ENCODE measurements around the gene NAAA.
"Not testable (repeated sequence)": the region's sequence is repeated elsewhere in the genome, so short reads cannot be mapped to it uniquely, and the experiment has no call there.

The NAAA gene

DNA sequence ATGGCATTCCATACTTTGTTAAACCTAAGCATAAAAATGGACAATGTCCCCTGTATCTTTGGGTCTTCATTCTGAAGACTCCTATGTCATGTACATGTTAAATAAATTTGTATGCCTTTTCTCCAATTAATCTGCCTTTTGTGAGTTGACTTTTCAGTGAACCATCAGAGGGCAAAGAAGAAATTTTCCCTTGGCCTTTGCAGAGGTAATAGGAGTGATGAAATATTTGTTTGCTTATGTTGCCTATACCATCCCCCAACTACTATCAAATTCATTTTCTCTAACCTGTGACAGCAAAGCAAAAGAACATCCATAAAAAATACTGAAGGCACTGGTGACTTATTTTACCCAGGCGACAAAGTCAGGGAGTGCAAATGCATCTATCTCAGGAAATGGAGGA is 18.2 kb downstream of the NAAA start:
- Histone ChIP-seq H3K9ac (ENCODE audit: insufficient read length) (no peak overlapping the region), H3K36me3 (ENCODE audit: insufficient read depth, low read length) (peaks cover 19% of the 10 kb centered on the region), H3K4me3 (no peak overlapping the region), H3K9me3 (ENCODE audit: low read depth, low read length) (no peaks in the 10 kb centered on the region), H3K27ac (no peak overlapping the region)
- TF ChIP-seq FOXP2 (optimal IDR thresholded peaks at IDR 0.05; ENCODE audit: control extremely low read depth, extremely low read length, insufficient read depth), result no peak
- no peak for TF ChIP-seq EZH2 (IDR thresholded peaks at IDR 0.05)
- no peak for TF ChIP-seq POLR2AphosphoS5 (IDR thresholded peaks at IDR 0.05; ENCODE audit: borderline replicate concordance, low read depth, low read length)
- no peak for DNase-seq (ENCODE audit: low read depth, low spot score)

GRCh38 chr4:75921910-75922309 is 18.9 kb downstream of the NAAA start:
- TF ChIP-seq FOXP2 (optimal IDR thresholded peaks at IDR 0.05; ENCODE audit: control extremely low read depth, extremely low read length, insufficient read depth), result no peak
- no peak for TF ChIP-seq EZH2 (IDR thresholded peaks at IDR 0.05)
- no peak for TF ChIP-seq POLR2AphosphoS5 (IDR thresholded peaks at IDR 0.05; ENCODE audit: borderline replicate concordance, low read depth, low read length)
- DNase-seq (ENCODE audit: low read depth, low spot score), result no peak
- H3K9ac ChIP-seq (ENCODE audit: insufficient read length), result no peak overlapping the region
- H3K4me3 ChIP-seq, result no peak overlapping the region
- peaks cover 19% of the 10 kb centered on the region for H3K36me3 ChIP-seq (ENCODE audit: insufficient read depth, low read length)
- no peak overlapping the region for H3K27ac ChIP-seq
- H3K9me3 ChIP-seq (ENCODE audit: low read depth, low read length), result no peaks in the 10 kb centered on the region

DNA sequence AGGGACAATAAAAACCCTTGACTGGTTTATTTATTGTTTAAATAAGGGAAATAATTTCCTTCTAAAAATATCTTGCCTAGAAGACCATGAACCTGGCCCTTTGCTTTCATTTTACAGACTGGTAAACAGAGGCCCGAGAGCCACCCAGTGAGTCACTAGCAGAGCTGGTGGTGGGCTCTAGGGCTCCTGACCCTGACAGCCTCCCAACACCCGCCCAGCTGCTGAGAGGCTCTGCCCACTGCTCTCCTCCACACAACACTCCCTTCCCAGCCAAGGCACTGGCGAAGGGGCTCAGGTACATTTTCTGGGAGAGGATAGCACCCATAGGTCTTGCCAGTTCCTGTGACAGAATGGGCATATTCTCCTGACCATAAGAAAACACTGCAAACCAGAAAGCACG is 20.5 kb downstream of the NAAA start:
- no peak overlapping the region for H3K27ac ChIP-seq

GRCh38 chr4:75919920-75920319 is 20.9 kb downstream of the NAAA start:
- Histone ChIP-seq H3K4me3 (no peak overlapping the region), H3K9me3 (ENCODE audit: low read depth, low read length) (no peaks in the 10 kb centered on the region), H3K27ac (no peak overlapping the region), H3K36me3 (ENCODE audit: insufficient read depth, low read length) (peaks cover 15% of the 10 kb centered on the region), H3K9ac (ENCODE audit: insufficient read length) (no peak overlapping the region)
- TF ChIP-seq FOXP2 (optimal IDR thresholded peaks at IDR 0.05; ENCODE audit: control extremely low read depth, extremely low read length, insufficient read depth), result no peak
- TF ChIP-seq POLR2AphosphoS5 (IDR thresholded peaks at IDR 0.05; ENCODE audit: borderline replicate concordance, low read depth, low read length), result no peak
- no peak for TF ChIP-seq EZH2 (IDR thresholded peaks at IDR 0.05)
- DNase-seq (ENCODE audit: low read depth, low spot score), result no peak

More for the DNA sequence above, 20.5 kb downstream of the NAAA start:
- TF ChIP-seq EZH2 (IDR thresholded peaks at IDR 0.05), result no peak
- no peak for TF ChIP-seq FOXP2 (optimal IDR thresholded peaks at IDR 0.05; ENCODE audit: control extremely low read depth, extremely low read length, insufficient read depth)
- no peak for TF ChIP-seq POLR2AphosphoS5 (IDR thresholded peaks at IDR 0.05; ENCODE audit: borderline replicate concordance, low read depth, low read length)
- H3K9ac ChIP-seq (ENCODE audit: insufficient read length), result no peak overlapping the region
- no peaks in the 10 kb centered on the region for H3K9me3 ChIP-seq (ENCODE audit: low read depth, low read length)
- no peak for DNase-seq (ENCODE audit: low read depth, low spot score)
- H3K36me3 ChIP-seq (ENCODE audit: insufficient read depth, low read length), result peaks cover 15% of the 10 kb centered on the region
- H3K4me3 ChIP-seq, result no peak overlapping the region

DNA sequence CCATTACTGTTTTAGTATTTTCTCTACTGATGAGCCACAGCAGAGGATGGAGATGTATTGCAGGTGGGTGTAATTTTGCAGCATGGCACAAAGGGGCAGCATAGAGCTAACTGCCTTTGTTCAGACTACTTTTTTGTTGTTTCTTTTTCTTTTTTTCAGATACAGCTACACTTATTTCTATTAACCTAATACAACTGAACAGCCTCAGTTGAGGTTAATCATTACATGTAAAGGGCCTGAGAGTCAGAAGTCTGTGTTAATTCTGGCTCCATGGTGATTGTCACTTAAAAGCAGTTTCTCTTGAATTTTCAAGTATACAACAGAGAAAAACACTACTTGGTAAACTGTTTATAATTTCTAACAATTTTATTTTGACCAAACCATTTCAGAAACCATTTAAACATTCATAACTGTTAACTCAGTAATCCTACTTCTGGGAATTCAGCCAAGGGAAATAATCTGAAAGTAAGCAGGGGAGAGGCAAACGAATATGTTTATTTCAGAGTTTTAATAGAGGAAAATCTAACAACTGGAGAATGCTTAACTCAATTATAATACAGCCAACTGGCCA is 24.6 kb downstream of the NAAA start:
- H3K9ac ChIP-seq (ENCODE audit: insufficient read length), result peak overlapping the region; percentile 64
- 0 out of 2 replicates have a peak overlapping the region, but pooled peaks have one; percentile 34 for H3K4me3 ChIP-seq
- DNase-seq (ENCODE audit: low read depth, low spot score), result peak; percentile 12
- H3K9me3 ChIP-seq (ENCODE audit: low read depth, low read length), result no peaks in the 10 kb centered on the region
- no peak for TF ChIP-seq EZH2 (IDR thresholded peaks at IDR 0.05)
- peak overlapping the region; percentile 96 for H3K27ac ChIP-seq
- H3K36me3 ChIP-seq (ENCODE audit: insufficient read depth, low read length), result peaks cover 13% of the 10 kb centered on the region

DNA sequence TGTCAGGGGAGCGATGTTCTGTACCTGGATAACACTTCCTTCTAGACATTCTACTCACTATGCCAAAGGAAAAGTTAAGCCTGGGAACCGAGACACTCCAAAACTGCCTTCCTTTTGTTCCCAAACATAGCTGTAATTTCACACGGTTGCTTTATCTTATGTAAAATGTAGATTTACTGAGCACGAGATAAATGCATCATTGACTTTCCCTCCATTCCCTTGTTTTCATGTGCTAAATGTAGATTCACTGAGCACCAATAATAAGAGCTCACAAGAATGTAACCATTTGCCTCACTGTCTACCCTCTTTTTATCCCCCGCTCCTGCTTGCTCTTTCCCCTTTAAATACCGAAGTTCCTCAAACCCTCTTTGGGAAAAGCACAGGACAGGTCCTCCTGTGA is 27.8 kb downstream of the NAAA start:
- DNase-seq (ENCODE audit: low read depth, low spot score), result no peak
- TF ChIP-seq POLR2AphosphoS5 (IDR thresholded peaks at IDR 0.05; ENCODE audit: borderline replicate concordance, low read depth, low read length), result no peak
- no peak for TF ChIP-seq FOXP2 (optimal IDR thresholded peaks at IDR 0.05; ENCODE audit: control extremely low read depth, extremely low read length, insufficient read depth)
- no peak for TF ChIP-seq EZH2 (IDR thresholded peaks at IDR 0.05)
- H3K9ac ChIP-seq (ENCODE audit: insufficient read length), result no peak overlapping the region
- H3K36me3 ChIP-seq (ENCODE audit: insufficient read depth, low read length), result no peaks in the 10 kb centered on the region; the same call in 1 of the 2 replicates
- no peaks in the 10 kb centered on the region for H3K9me3 ChIP-seq (ENCODE audit: low read depth, low read length)
- H3K27ac ChIP-seq, result no peak overlapping the region
- no peak overlapping the region for H3K4me3 ChIP-seq

GRCh38 chr4:75910831-75911230 is 30.0 kb downstream of the NAAA start:
- not testable (repeated sequence) for H3K9me3 ChIP-seq (ENCODE audit: low read depth, low read length)

GRCh38 chr4:75909405-75909804 is 31.4 kb downstream of the NAAA start:
- TF ChIP-seq EZH2 (IDR thresholded peaks at IDR 0.05) (no peak), POLR2AphosphoS5 (IDR thresholded peaks at IDR 0.05; ENCODE audit: borderline replicate concordance, low read depth, low read length) (no peak), FOXP2 (optimal IDR thresholded peaks at IDR 0.05; ENCODE audit: control extremely low read depth, extremely low read length, insufficient read depth) (no peak)
- no peaks in the 10 kb centered on the region for H3K9me3 ChIP-seq (ENCODE audit: low read depth, low read length)
- H3K9ac ChIP-seq (ENCODE audit: insufficient read length), result no peak overlapping the region
- H3K27ac ChIP-seq, result no peak overlapping the region
- no peak overlapping the region for H3K4me3 ChIP-seq
- no peaks in the 10 kb centered on the region for H3K36me3 ChIP-seq (ENCODE audit: insufficient read depth, low read length)
- no peak for DNase-seq (ENCODE audit: low read depth, low spot score)

More at GRCh38 chr4:75910831-75911230, 30.0 kb downstream of the NAAA start:
- H3K9ac ChIP-seq (ENCODE audit: insufficient read length); DNase-seq (ENCODE audit: low read depth, low spot score); H3K36me3 ChIP-seq (ENCODE audit: insufficient read depth, low read length); H3K4me3 ChIP-seq; H3K27ac ChIP-seq: not testable (repeated sequence)

DNA sequence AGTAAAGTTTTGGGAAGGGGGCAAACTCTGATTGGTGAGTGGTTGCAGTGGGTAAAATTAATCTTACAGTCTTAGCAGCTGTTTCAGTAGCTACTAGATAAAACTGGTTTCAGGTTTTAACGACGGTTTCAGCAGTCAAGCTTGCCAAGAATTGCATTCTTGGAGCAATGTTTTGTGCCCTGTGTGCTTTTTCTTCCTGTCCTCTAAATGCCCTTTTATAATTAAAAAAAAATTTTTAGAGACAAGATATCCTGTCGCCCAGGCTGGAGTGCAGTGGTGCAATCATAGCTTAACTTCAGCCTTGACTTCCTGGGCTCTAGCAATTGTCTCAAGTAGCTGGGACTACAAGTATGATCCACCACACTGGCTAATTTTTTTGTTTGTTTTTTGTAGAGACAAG is 32.3 kb downstream of the NAAA start:
- TF ChIP-seq EZH2 (IDR thresholded peaks at IDR 0.05) (no peak), POLR2AphosphoS5 (IDR thresholded peaks at IDR 0.05; ENCODE audit: borderline replicate concordance, low read depth, low read length) (no peak)
- no peak overlapping the region for H3K9ac ChIP-seq (ENCODE audit: insufficient read length)

More for the DNA sequence above, 32.3 kb downstream of the NAAA start:
- H3K27ac ChIP-seq, result peak overlapping the region; percentile 26; the same call in 1 of the 2 replicates
- H3K9me3 ChIP-seq (ENCODE audit: low read depth, low read length), result no peaks in the 10 kb centered on the region
- H3K4me3 ChIP-seq, result no peak overlapping the region
- H3K36me3 ChIP-seq (ENCODE audit: insufficient read depth, low read length), result no peaks in the 10 kb centered on the region
- DNase-seq (ENCODE audit: low read depth, low spot score), result no peak
